A673 (cell line): ENCODE measurements around the gene SCGB1D2.

ENCODE experiments used
- CTCF ChIP-seq: fragments of 300-800, 200-600 bp; sonication (generic); conservative IDR thresholded peaks from 2 replicates; pipeline ENCODE4 v1.5.1; 2017; ENCODE audit warnings: low read depth, mild to moderate bottlenecking, antibody characterized with exemption, low read length, moderate library complexity, mixed read lengths
- EZH2 ChIP-seq: fragments of 200-600 bp; sonication (generic); IDR thresholded peaks from 2 replicates; pipeline ENCODE4 v1.6.1; 2017; ENCODE audit warnings: borderline replicate concordance, low read depth, mild to moderate bottlenecking, mixed read lengths, antibody characterized with exemption, low read length; ENCODE audit not compliant: poor library complexity, severe bottlenecking

GRCh38 chr11:62201376-62201775 is 40.7 kb upstream of the SCGB1D2 start:
- TF ChIP-seq CTCF (no peak), EZH2 (no peak)
